ENCODE data around the gene DLGAP1. TPM values are rescaled to one million over a fixed set of nuclear protein-coding genes. Genes with fewer than 3 reads are reported as not detected.

The DLGAP1 gene
- total and polyA plus RNA-seq, 2 of the 4 experiments (the other 2 are of a cell fraction) = under 0.01 to 0.09 TPM

DNA sequence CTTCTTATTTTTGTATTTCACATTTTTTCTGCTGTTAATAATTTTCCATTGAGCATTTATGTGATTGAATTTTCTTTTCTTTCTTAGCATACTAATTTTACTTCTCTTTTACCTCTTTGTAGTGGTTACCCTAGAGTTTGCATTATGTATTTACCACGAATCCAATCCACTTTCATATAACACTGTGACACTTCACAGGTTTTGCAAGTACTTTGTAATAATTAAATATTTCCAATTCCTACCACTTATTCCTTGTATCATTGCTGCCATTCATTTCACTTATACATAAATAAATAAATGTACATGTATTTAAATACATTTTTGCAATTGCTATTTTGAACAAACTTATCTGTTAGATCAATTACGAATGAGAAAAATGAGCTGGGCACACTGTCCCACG, 894.4 kb downstream of the DLGAP1 start:
- H3K23ac ChIP-seq (ENCODE audit: low read depth, low read length) = no peak overlapping the region
- no peak for TF ChIP-seq MAFK (IDR thresholded peaks at IDR 0.05; ENCODE audit: low read depth, low read length)
- TF ChIP-seq NFE2L2 (IDR thresholded peaks at IDR 0.05; ENCODE audit: low read depth, low read length) = no peak
- no peak for TF ChIP-seq RCOR1 (IDR thresholded peaks at IDR 0.05; ENCODE audit: insufficient replicate concordance, low read length)
- TF ChIP-seq, protein P1, sequence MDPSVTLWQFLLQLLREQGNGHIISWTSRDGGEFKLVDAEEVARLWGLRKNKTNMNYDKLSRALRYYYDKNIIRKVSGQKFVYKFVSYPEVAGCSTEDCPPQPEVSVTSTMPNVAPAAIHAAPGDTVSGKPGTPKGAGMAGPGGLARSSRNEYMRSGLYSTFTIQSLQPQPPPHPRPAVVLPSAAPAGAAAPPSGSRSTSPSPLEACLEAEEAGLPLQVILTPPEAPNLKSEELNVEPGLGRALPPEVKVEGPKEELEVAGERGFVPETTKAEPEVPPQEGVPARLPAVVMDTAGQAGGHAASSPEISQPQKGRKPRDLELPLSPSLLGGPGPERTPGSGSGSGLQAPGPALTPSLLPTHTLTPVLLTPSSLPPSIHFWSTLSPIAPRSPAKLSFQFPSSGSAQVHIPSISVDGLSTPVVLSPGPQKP (IDR thresholded peaks at IDR 0.05; ENCODE audit: borderline replicate concordance, low read depth, low read length) = no peak
- no peak for TF ChIP-seq MAZ (IDR thresholded peaks at IDR 0.05; ENCODE audit: borderline replicate concordance, low read depth, low read length)
- TF ChIP-seq MXI1 (IDR thresholded peaks at IDR 0.05; ENCODE audit: borderline replicate concordance, low read depth, low read length) = no peak
- no peak for TF ChIP-seq POLR2A (IDR thresholded peaks at IDR 0.05; ENCODE audit: low read depth, low read length)
- TF ChIP-seq RAD21 (IDR thresholded peaks at IDR 0.05; ENCODE audit: low read length) = no peak
- no peak for TF ChIP-seq CEBPB (IDR thresholded peaks at IDR 0.05; ENCODE audit: low read depth, low read length)
- no peak for TF ChIP-seq BHLHE40 (IDR thresholded peaks at IDR 0.05; ENCODE audit: low read depth, low read length)
- TF ChIP-seq SMC3 (IDR thresholded peaks at IDR 0.05; ENCODE audit: low read depth, low read length) = no peak
- no peak for TF ChIP-seq FOS (IDR thresholded peaks at IDR 0.05; ENCODE audit: low read depth, low read length)
- TF ChIP-seq, protein P2, sequence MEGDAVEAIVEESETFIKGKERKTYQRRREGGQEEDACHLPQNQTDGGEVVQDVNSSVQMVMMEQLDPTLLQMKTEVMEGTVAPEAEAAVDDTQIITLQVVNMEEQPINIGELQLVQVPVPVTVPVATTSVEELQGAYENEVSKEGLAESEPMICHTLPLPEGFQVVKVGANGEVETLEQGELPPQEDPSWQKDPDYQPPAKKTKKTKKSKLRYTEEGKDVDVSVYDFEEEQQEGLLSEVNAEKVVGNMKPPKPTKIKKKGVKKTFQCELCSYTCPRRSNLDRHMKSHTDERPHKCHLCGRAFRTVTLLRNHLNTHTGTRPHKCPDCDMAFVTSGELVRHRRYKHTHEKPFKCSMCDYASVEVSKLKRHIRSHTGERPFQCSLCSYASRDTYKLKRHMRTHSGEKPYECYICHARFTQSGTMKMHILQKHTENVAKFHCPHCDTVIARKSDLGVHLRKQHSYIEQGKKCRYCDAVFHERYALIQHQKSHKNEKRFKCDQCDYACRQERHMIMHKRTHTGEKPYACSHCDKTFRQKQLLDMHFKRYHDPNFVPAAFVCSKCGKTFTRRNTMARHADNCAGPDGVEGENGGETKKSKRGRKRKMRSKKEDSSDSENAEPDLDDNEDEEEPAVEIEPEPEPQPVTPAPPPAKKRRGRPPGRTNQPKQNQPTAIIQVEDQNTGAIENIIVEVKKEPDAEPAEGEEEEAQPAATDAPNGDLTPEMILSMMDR (conservative IDR thresholded peaks at IDR 0.05; ENCODE audit: low read depth, low read length) = no peak
- TF ChIP-seq, protein P3, sequence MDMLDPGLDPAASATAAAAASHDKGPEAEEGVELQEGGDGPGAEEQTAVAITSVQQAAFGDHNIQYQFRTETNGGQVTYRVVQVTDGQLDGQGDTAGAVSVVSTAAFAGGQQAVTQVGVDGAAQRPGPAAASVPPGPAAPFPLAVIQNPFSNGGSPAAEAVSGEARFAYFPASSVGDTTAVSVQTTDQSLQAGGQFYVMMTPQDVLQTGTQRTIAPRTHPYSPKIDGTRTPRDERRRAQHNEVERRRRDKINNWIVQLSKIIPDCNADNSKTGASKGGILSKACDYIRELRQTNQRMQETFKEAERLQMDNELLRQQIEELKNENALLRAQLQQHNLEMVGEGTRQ (IDR thresholded peaks at IDR 0.05; ENCODE audit: low read depth, low read length) = no peak
- TF ChIP-seq RFX5 (IDR thresholded peaks at IDR 0.05; ENCODE audit: low read depth, low read length) = no peak
- no peak for TF ChIP-seq CHD1 (IDR thresholded peaks at IDR 0.05; ENCODE audit: low read depth, low read length)
- no peak overlapping the region for H2BK20ac ChIP-seq (ENCODE audit: low read depth, low read length)
- no peak overlapping the region for H3K56ac ChIP-seq (ENCODE audit: extremely low read depth, insufficient read depth, low read length)
- DNase-seq = no peak
- in situ Hi-C loops (cut with MboI; ENCODE audit: low sequenced_read_pairs) = no loop called here
- H2AFZ ChIP-seq (replicated peaks; ENCODE audit: low read length, poor library complexity) = no peak overlapping the region
- H3K4me1 ChIP-seq (ENCODE audit: control insufficient read depth, insufficient read depth, low read length) = no peaks in the 10 kb centered on the region
- H3K27ac ChIP-seq (ENCODE audit: insufficient read depth, low read length) = no peak overlapping the region
- intact Hi-C loops (cut with micrococcal nuclease) = no loop called here
- no peaks in the 10 kb centered on the region for H3K9me3 ChIP-seq (ENCODE audit: control insufficient read depth, insufficient read depth, low read length)
- H3K9ac ChIP-seq (ENCODE audit: low read depth, low read length) = no peak overlapping the region
- H2BK120ac ChIP-seq (ENCODE audit: low read depth, low read length) = no peak overlapping the region
- no peak overlapping the region for H3K14ac ChIP-seq (replicated peaks; ENCODE audit: low read depth, low read length)
- H2BK5ac ChIP-seq (ENCODE audit: low read depth, low read length, poor library complexity, severe bottlenecking) = no peak overlapping the region
- H4K20me1 ChIP-seq (ENCODE audit: insufficient read depth, low read length) = no peaks in the 10 kb centered on the region
- no peak overlapping the region for H2AK5ac ChIP-seq (ENCODE audit: low read depth, low read length)
- dilution Hi-C loops (cut with HindIII; ENCODE audit: low sequenced_read_pairs, unreplicated experiment) = no loop called here
- no peaks in the 10 kb centered on the region for H3K79me1 ChIP-seq (ENCODE audit: low read depth in 1 of 2, low read length in 2 of 2)
- no peak overlapping the region for H3K4ac ChIP-seq (ENCODE audit: low read depth, low read length)
- no peak overlapping the region for H2BK15ac ChIP-seq (ENCODE audit: low read depth, low read length)
- no peak overlapping the region for H3K4me3 ChIP-seq (ENCODE audit: insufficient read depth, low read depth, low read length)
- no peaks in the 10 kb centered on the region for H3K36me3 ChIP-seq (ENCODE audit: control insufficient read depth, insufficient read depth, low read length)
- 0 out of 2 replicates have a peak, but pooled peaks cover 3% of the 10 kb centered on the region for H3K9me1 ChIP-seq (ENCODE audit: insufficient read depth, low read length)
- POLR2A ChIA-PET (ENCODE audit: unreplicated experiment) = no interaction called here
- ATAC-seq (ENCODE audit: low read depth) = no peak
- no peak overlapping the region for H3K4me2 ChIP-seq (ENCODE audit: low read depth, low read length)
- no peaks in the 10 kb centered on the region for H3K27me3 ChIP-seq (ENCODE audit: control insufficient read depth, insufficient read depth, low read length)
- H4K5ac ChIP-seq (ENCODE audit: low read depth, low read length) = no peak overlapping the region
- H2AK9ac ChIP-seq (replicated peaks; ENCODE audit: low read depth, low read length, poor library complexity) = no peak overlapping the region
- H4K91ac ChIP-seq (ENCODE audit: insufficient read depth, low read depth, low read length) = no peak overlapping the region
- no peak overlapping the region for H3K18ac ChIP-seq (ENCODE audit: low read depth, low read length)
- no peak overlapping the region for H4K8ac ChIP-seq (ENCODE audit: low read depth in 2 of 2, low read length in 2 of 2)
- CTCF ChIA-PET = no interaction called here
- no TSS peak for BruUV-seq (replicated peaks)
- WGBS, 2 experiments (ENCODE audit: extremely low coverage in 2 of 2, insufficient read length in 1 of 2) = no CpG with 5 or more reads among the region's 3 CpGs
